Amygdala (tissue), 56 donors: ENCODE measurements around the gene DNAH12.
A peak's percentile ranks its signal among the peaks of the same experiment; 100 is the strongest.

Source experiments
- DNase-seq, 56 donors: peaks; one replicate each; lab custom pipeline; 2025; lab: John Stamatoyannopoulos, UW

The DNAH12 gene

GRCh38 chr3:57544181-57545125, at the start of gene DNAH12:
TSS of gene DNAH12 (minus strand) at chr3:57544344. CDS start at chr3:57542870, 1,474 bp downstream.
- peak in 10 of 56 donors; percentile 1 to 14 (median 6) for DNase-seq

GRCh38 chr3:57592306-57592705, 48.2 kb upstream of the DNAH12 start:
- no peak for DNase-seq

- DNase-seq, result no peak
These were observed 43.8 kb upstream of the DNAH12 start for GRCh38 chr3:57587905-57588304.

GRCh38 chr3:57586778-57587177, 42.6 kb upstream of the DNAH12 start:
- no peak for DNase-seq

GRCh38 chr3:57583544-57583943, 39.4 kb upstream of the DNAH12 start:
- no peak for DNase-seq

GRCh38 chr3:57582474-57583168, 38.5 kb upstream of the DNAH12 start:
- DNase-seq, result no peak

GRCh38 chr3:57577801-57578200, 33.7 kb upstream of the DNAH12 start:
- no peak for DNase-seq

- no peak for DNase-seq
These were observed 32.0 kb upstream of the DNAH12 start for GRCh38 chr3:57575966-57576626.

GRCh38 chr3:57572096-57572495, 28.0 kb upstream of the DNAH12 start:
- no peak for DNase-seq

- DNase-seq, result no peak
These were observed 26.7 kb upstream of the DNAH12 start for GRCh38 chr3:57570878-57571277.

GRCh38 chr3:57569859-57570450, 25.8 kb upstream of the DNAH12 start:
- no peak for DNase-seq

- no peak for DNase-seq
These were observed 15.4 kb upstream of the DNAH12 start for GRCh38 chr3:57559526-57559925.

GRCh38 chr3:57557085-57557537, 13.0 kb upstream of the DNAH12 start:
- DNase-seq, result peak in 2 of 56 donors; percentile 7 to 19

GRCh38 chr3:57556459-57557084, 12.4 kb upstream of the DNAH12 start:
- DNase-seq, result peak in 14 of 56 donors; percentile 4 to 75 (median 40)

GRCh38 chr3:57555738-57556458, 11.8 kb upstream of the DNAH12 start, which contains the start of gene PDE12:
TSS of gene PDE12 (plus strand) at chr3:57556274. CDS start at chr3:57556380, 106 bp downstream.
- DNase-seq, result peak; percentile 36 to 95 (median 86)

GRCh38 chr3:57555306-57555705, 11.2 kb upstream of the DNAH12 start:
- DNase-seq, result no peak

GRCh38 chr3:57546616-57547015, 2.5 kb upstream of the DNAH12 start:
- no peak for DNase-seq

- DNase-seq, result peak in 5 of 56 donors; percentile 2 to 42 (median 9)
These were observed 1.6 kb upstream of the DNAH12 start for GRCh38 chr3:57545636-57546268.

GRCh38 chr3:57538465-57538864, 5.7 kb downstream of the DNAH12 start:
- DNase-seq, result no peak
